Stomach (tissue), 9 donors: ENCODE results near the gene COPS7A. TPM values are rescaled to one million over a fixed set of nuclear protein-coding genes. Genes with fewer than 3 reads are reported as not detected.
A peak's percentile ranks its signal among the peaks of the same experiment; 100 is the strongest.
"Not testable (repeated sequence)": the region's sequence is repeated elsewhere in the genome, so short reads cannot be mapped to it uniquely, and the experiment has no call there.

Experiments
- DNase-seq, 2 donors: peaks; one replicate each; pipeline versions ENCODE4 v3.0.0 to v3.0.0-alpha.2; 2013 to 2019
- H3K27ac ChIP-seq, 5 donors: fragments of 200-600 bp in 4 of 5; sonication (generic) in 4 of 5; one replicate each; pipeline ENCODE4 v1.5.1; 2013 to 2019; ENCODE audit warnings: mild to moderate bottlenecking in 1 of 5, moderate library complexity in 1 of 5
- H3K27me3 ChIP-seq, 3 donors: fragments of 200-600 bp; sonication (generic); one replicate each; pipeline ENCODE4 v1.5.1; 2017 to 2019; ENCODE audit warnings: mixed run types in 1 of 3
- H3K36me3 ChIP-seq, 4 donors: fragments of 200-600 bp; sonication (generic); 1 replicate in 3 of 4; 2 replicates in 1 of 4; pipeline ENCODE4 v1.5.1; 2016 to 2019
- H3K4me1 ChIP-seq, 4 donors: fragments of 200-600 bp; sonication (generic); one replicate each; pipeline ENCODE4 v1.5.1; 2016 to 2019
- H3K4me3 ChIP-seq, 4 donors: fragments of 200-600 bp; sonication (generic) in 3 of 4; one replicate each; pipeline ENCODE4 v1.5.1; 2016 to 2019; ENCODE audit warnings: mild to moderate bottlenecking in 1 of 4
- H3K9me3 ChIP-seq, 4 donors: fragments of 200-600 bp; sonication (generic); one replicate each; pipeline ENCODE4 v1.5.1; 2016 to 2019
- CTCF ChIP-seq, 7 experiments: fragments of 450-650 bp in 4 of 7; fragments of 200-600 bp in 3 of 7; sonication (generic) in 3 of 7; IDR thresholded peaks; one replicate each; pipeline ENCODE4 v1.5.1; 2016 to 2019; ENCODE audit warnings: antibody characterized with exemption in 7 of 7, control low read depth in 2 of 7, mild to moderate bottlenecking in 1 of 7
- EP300 ChIP-seq: sonication (generic); formaldehyde crosslinking; IDR thresholded peaks from one replicate; pipeline ENCODE4 v1.6.1; 2017; ENCODE audit warnings: antibody characterized with exemption
- POLR2A ChIP-seq, 4 donors: fragments of 450-650 bp; IDR thresholded peaks; one replicate each; pipeline ENCODE4 v1.6.1; 2016; ENCODE audit warnings: antibody characterized with exemption in 4 of 4, control low read depth in 2 of 4, mild to moderate bottlenecking in 1 of 4, moderate library complexity in 1 of 4
- POLR2AphosphoS5 ChIP-seq, 3 donors: sonication (generic); formaldehyde crosslinking; IDR thresholded peaks; one replicate each; pipeline ENCODE4 v1.6.1; 2016; ENCODE audit warnings: antibody characterized with exemption in 3 of 3
- WGBS, 5 donors: extraction: QIAGEN DNeasy Blood & Tissue Kit in 3 of 5; methylation state at CpG; one replicate each; pipeline versions ENCODE4 v1.1.5 to v1.1.7; 2013 to 2018; 5-methylcytosine and 5-hydroxymethylcytosine counted together
- intact Hi-C: fragments of 100-400 bp; cut with DNase I; formaldehyde crosslinking; loops from one replicate; pipeline ENCODE4 v1.15.1; 2023; ENCODE audit warnings: low total_unique reads
- polyA plus RNA-seq, 3 donors: library from polyadenylated mRNA; stranded (reverse); fragments of 200-250 nt; gene quantifications; one replicate each; pipeline ENCODE4 v1.2.3, GENCODE V29; 2013
- total RNA-seq, 5 donors: library from RNA; depleted of rRNA; stranded (reverse); fragments of >200 nt; gene quantifications; one replicate each; pipeline versions ENCODE4 v1.1.0 to v1.2.3, GENCODE V29; 2014 to 2016
- donor health status: healthy with polysubstance abuse.
- donor health status: Bipolar disorder and iron deficiency.
- donor health status: healthy.

The COPS7A gene
- total and polyA plus RNA-seq, 8 donors: 5.8 to 54.2 (median 39.0) TPM

- DNase-seq: peak in 1 of 2 donors; percentile 60
- H3K4me1 ChIP-seq: peaks cover 14 to 22% (median 18%) of the 10 kb centered on the region in 4 donors
- H3K27ac ChIP-seq: peak overlapping the region in 1 of 5 donors; percentile 16
- H3K9me3 ChIP-seq: no peaks in the 10 kb centered on the region
- intact Hi-C loops: no loop called here
- WGBS, 5 donors: 0 to 2% (median 1%) methylated on average over 32 to 64 of the region's 65 CpGs
- no peaks in the 10 kb centered on the region for H3K36me3 ChIP-seq
- peaks cover 9 to 98% (median 62%) of the 10 kb centered on the region in 3 donors for H3K27me3 ChIP-seq
- TF ChIP-seq CTCF (IDR thresholded peaks at IDR 0.05) (no peak), POLR2AphosphoS5 (IDR thresholded peaks at IDR 0.05) (no peak), POLR2A (IDR thresholded peaks at IDR 0.05) (no peak), EP300 (no peak)
- peak overlapping the region; percentile 46 to 68 (median 52) for H3K4me3 ChIP-seq
Measured at GRCh38 chr12:6699989-6700645, 23.7 kb upstream of the COPS7A start.

GRCh38 chr12:6700646-6701051, 23.2 kb upstream of the COPS7A start, which contains the start of gene PIANP:
Gene PIANP, minus strand, starts transcription at chr12:6700815. Its CDS starts 2,754 bp downstream, at chr12:6698061.
- no peak for TF ChIP-seq POLR2A (IDR thresholded peaks at IDR 0.05)
- no peak for TF ChIP-seq EP300
- 0 to 2% (median 1%) methylated on average over 8 to 42 of the region's 43 CpGs for WGBS, 5 donors
- intact Hi-C loops: no loop called here
- H3K36me3 ChIP-seq: no peaks in the 10 kb centered on the region
- peaks cover 14 to 22% (median 18%) of the 10 kb centered on the region in 4 donors for H3K4me1 ChIP-seq
- no peaks in the 10 kb centered on the region for H3K9me3 ChIP-seq
- peaks cover 9 to 98% (median 62%) of the 10 kb centered on the region in 3 donors for H3K27me3 ChIP-seq
- DNase-seq: peak; percentile 36 to 90
- peak within 1 kb of the TSS in 1 of 5 donors; percentile 16 for H3K27ac ChIP-seq
- peak within 1 kb of the TSS; percentile 46 to 68 (median 52) for H3K4me3 ChIP-seq

- Histone ChIP-seq H3K27ac (no peak overlapping the region), H3K27me3 (peaks cover 9 to 100% (median 62%) of the 10 kb centered on the region in 3 donors), H3K36me3 (no peaks in the 10 kb centered on the region), H3K9me3 (no peaks in the 10 kb centered on the region), H3K4me3 (peak overlapping the region; percentile 46 to 68 (median 52)), H3K4me1 (peaks cover 14 to 22% (median 18%) of the 10 kb centered on the region in 4 donors)
- 25 to 31% (median 29%) methylated on average over 13 of the region's 13 CpGs for WGBS, 5 donors
- DNase-seq: no peak
- TF ChIP-seq CTCF (IDR thresholded peaks at IDR 0.05) (no peak), EP300 (no peak), POLR2A (IDR thresholded peaks at IDR 0.05) (no peak), POLR2AphosphoS5 (IDR thresholded peaks at IDR 0.05) (no peak)
- intact Hi-C loops: no loop called here
Measured at GRCh38 chr12:6701078-6701768, 22.6 kb upstream of the COPS7A start.

- H3K36me3 ChIP-seq: no peaks in the 10 kb centered on the region
- 6 to 14% (median 11%) methylated on average over 10 of the region's 10 CpGs for whole genome bisulfite sequencing, 5 donors
- no peak overlapping the region for H3K27ac ChIP-seq
- no peak for DNase-seq
- intact Hi-C loops: no loop called here
- no peak overlapping the region for H3K4me3 ChIP-seq
- peaks cover 9 to 100% (median 55%) of the 10 kb centered on the region in 3 donors for H3K27me3 ChIP-seq
- peaks cover 14 to 22% (median 18%) of the 10 kb centered on the region in 4 donors for H3K4me1 ChIP-seq
- H3K9me3 ChIP-seq: no peaks in the 10 kb centered on the region
- TF ChIP-seq CTCF (IDR thresholded peaks at IDR 0.05): no peak
- TF ChIP-seq POLR2A (IDR thresholded peaks at IDR 0.05): no peak
- no peak for TF ChIP-seq EP300
- no peak for TF ChIP-seq POLR2AphosphoS5 (IDR thresholded peaks at IDR 0.05)
Measured at GRCh38 chr12:6703631-6704030, 20.2 kb upstream of the COPS7A start.

- H3K9me3 ChIP-seq: not testable (repeated sequence)
Measured at GRCh38 chr12:6708351-6708750, 15.5 kb upstream of the COPS7A start.

More at GRCh38 chr12:6708351-6708750, 15.5 kb upstream of the COPS7A start:
- H3K4me3 ChIP-seq, DNase-seq, H3K36me3 ChIP-seq, intact Hi-C loops, H3K4me1 ChIP-seq, H3K27ac ChIP-seq: not testable (repeated sequence)
- H3K27me3 ChIP-seq: peaks cover 0 to 94% (median 22%) of the 10 kb centered on the region in 3 donors
- WGBS, 5 donors: 87 to 97% (median 94%) methylated on average over 8 to 21 of the region's 21 CpGs
